Keratinocyte (primary cell): ENCODE data around the gene KXD1.

Experiments used
- CTCF ChIP-seq, 3 experiments: IDR thresholded peaks in 1 of 3; conservative IDR thresholded peaks in 1 of 3; optimal IDR thresholded peaks in 1 of 3; 2 replicates in 2 of 3; 3 replicates in 1 of 3; pipeline versions ENCODE3 to v1.5.1; 2011; ENCODE audit warnings: low read length in 3 of 3, mild to moderate bottlenecking in 3 of 3, moderate library complexity in 2 of 3, control low read depth in 1 of 3, inconsistent platforms in 1 of 3; ENCODE audit not compliant: insufficient read depth in 2 of 3; ENCODE audit errors: extremely low read depth in 1 of 3
- EZH2 ChIP-seq: IDR thresholded peaks from one replicate; pipeline ENCODE4 v1.6.1; 2012; ENCODE audit warnings: inconsistent platforms, mild to moderate bottlenecking, low read length, moderate library complexity

DNA sequence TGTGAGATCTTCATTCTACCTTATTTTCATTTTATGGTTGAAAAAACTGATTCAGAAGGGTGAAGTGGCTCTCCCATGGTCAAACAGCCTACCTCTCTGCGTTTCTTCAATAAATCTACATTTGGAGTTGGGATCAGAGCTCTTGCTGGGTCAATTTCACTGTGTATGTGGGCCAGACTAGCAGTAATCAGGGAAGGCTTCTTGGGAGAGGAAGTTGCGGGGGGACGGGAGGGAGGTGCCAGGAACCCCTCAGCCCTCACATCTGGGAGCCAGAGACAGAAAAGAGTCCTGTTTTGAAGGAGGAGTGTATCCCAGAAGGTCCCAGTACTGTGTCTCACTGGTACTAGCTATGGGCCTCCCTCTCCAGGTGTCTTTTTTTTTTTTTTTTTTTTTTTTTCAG is 934 bp downstream of the KXD1 start:
- no peak for TF ChIP-seq CTCF (optimal IDR thresholded peaks at IDR 0.05 in 1 of 3, IDR thresholded peaks at IDR 0.05 in 1 of 3, conservative IDR thresholded peaks at IDR 0.05 in 1 of 3; ENCODE audit: extremely low read depth in 1 of 3, insufficient read depth in 2 of 3, low read length in 3 of 3)
- no peak for TF ChIP-seq EZH2
